OCI-LY1 (cell line): ENCODE data around the gene RUSC2.

Source experiments
- H2AFZ ChIP-seq: fragments of 200-600 bp; sonication (generic), shearing (Covaris generic); 2 replicates; pipeline ENCODE4 v1.6.0; 2014; ENCODE audit warnings: antibody characterized with exemption, mild to moderate bottlenecking, low read length
- H3F3A ChIP-seq: fragments of 200-600 bp; sonication (generic), shearing (Covaris generic); 2 replicates; pipeline ENCODE4 v1.6.0; 2014; ENCODE audit warnings: mild to moderate bottlenecking, antibody characterized with exemption, low read length, moderate library complexity; ENCODE audit not compliant: insufficient read depth
- H3K27ac ChIP-seq: fragments of 200-600 bp; sonication (generic); 2 replicates; pipeline ENCODE4 v1.5.1; 2014; ENCODE audit warnings: low read length, mixed run types, mild to moderate bottlenecking, low read depth; ENCODE audit not compliant: poor library complexity, severe bottlenecking
- H3K27me3 ChIP-seq: fragments of 200-600 bp; sonication (generic); 2 replicates; pipeline ENCODE4 v1.6.0; 2014; ENCODE audit warnings: antibody characterized with exemption, mild to moderate bottlenecking, low read length, moderate library complexity; ENCODE audit not compliant: insufficient read depth
- H3K36me3 ChIP-seq: fragments of 200-600 bp; sonication (generic); 2 replicates; pipeline ENCODE4 v1.6.1; 2014; ENCODE audit warnings: mild to moderate bottlenecking, antibody characterized with exemption, low read length, moderate library complexity, mixed read lengths; ENCODE audit not compliant: insufficient read depth
- H3K4me1 ChIP-seq: fragments of 200-600 bp; sonication (generic); 2 replicates; pipeline ENCODE4 v1.5.1; 2014; ENCODE audit warnings: mild to moderate bottlenecking, low read length, moderate library complexity; ENCODE audit not compliant: insufficient read depth, severe bottlenecking
- H3K4me2 ChIP-seq: fragments of 200-600 bp; sonication (generic), shearing (Covaris generic); 2 replicates; pipeline ENCODE4 v1.6.1; 2014; ENCODE audit warnings: low read length
- H3K4me3 ChIP-seq: fragments of 200-600 bp; sonication (generic); 2 replicates; pipeline ENCODE4 v1.5.1; 2014; ENCODE audit warnings: low read length, low read depth, mild to moderate bottlenecking, mixed read lengths; ENCODE audit not compliant: poor library complexity, severe bottlenecking
- H3K79me2 ChIP-seq: fragments of 200-600 bp; shearing (Covaris generic); 2 replicates; pipeline ENCODE4 v1.6.1; 2016; ENCODE audit warnings: mixed run types, low read length, mixed read lengths; ENCODE audit not compliant: insufficient read depth
- H3K9ac ChIP-seq: fragments of 200-600 bp; sonication (generic), shearing (Covaris generic); 2 replicates; pipeline ENCODE4 v1.6.1; 2014; ENCODE audit warnings: mild to moderate bottlenecking, low read length, mixed read lengths
- H3K9me2 ChIP-seq: fragments of 200-600 bp; sonication (generic), shearing (Covaris generic); 2 replicates; pipeline ENCODE4 v1.6.1; 2014; ENCODE audit warnings: low read depth, mild to moderate bottlenecking, low read length, mixed read lengths
- H3K9me3 ChIP-seq: fragments of 200-600 bp; shearing (Covaris generic); 2 replicates; pipeline ENCODE4 v1.6.1; 2014; ENCODE audit warnings: low read length, mixed read lengths
- H4K20me1 ChIP-seq: fragments of 200-600 bp; sonication (generic), shearing (Covaris generic); 2 replicates; pipeline ENCODE4 v1.6.0; 2016; ENCODE audit warnings: mild to moderate bottlenecking, low read length; ENCODE audit not compliant: insufficient read depth
- EZH2 ChIP-seq: fragments of 200-600 bp; sonication (generic), shearing (Covaris generic); IDR thresholded peaks from 2 replicates; pipeline ENCODE4 v1.8.0; 2017; ENCODE audit warnings: borderline replicate concordance, mixed run types, mild to moderate bottlenecking, antibody characterized with exemption, low read length, moderate library complexity, mixed read lengths
- TF ChIP-seq, protein P1 (sequence below): fragments of 200-600 bp; sonication (generic), shearing (Covaris generic); IDR thresholded peaks from 2 replicates; pipeline ENCODE4 v1.5.1; 2017; ENCODE audit warnings: mild to moderate bottlenecking, antibody characterized with exemption, low read length, moderate library complexity, mixed read lengths

RUSC2 gene

DNA sequence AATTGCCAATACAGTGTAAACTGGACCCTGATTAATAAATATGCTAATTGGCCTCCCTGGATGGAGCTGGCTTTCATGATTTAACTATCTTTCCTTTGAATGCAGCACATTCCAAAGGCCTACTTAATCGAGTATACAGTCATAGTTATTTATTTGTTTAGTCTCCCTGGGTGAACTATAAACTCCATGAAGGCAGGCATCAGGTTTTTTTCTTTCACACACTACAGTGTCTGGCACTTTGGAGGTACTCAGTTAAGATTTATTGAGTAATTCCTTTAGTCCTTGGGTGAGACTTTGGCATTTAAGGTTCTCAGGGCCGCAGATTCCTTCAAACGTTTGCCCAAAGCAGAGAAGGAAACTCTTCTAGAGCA, 20.5 kb downstream of the RUSC2 start:
- no peak overlapping the region for H3K4me2 ChIP-seq
- no peaks in the 10 kb centered on the region for H3K36me3 ChIP-seq
- no peak overlapping the region for H3K4me3 ChIP-seq

DNA sequence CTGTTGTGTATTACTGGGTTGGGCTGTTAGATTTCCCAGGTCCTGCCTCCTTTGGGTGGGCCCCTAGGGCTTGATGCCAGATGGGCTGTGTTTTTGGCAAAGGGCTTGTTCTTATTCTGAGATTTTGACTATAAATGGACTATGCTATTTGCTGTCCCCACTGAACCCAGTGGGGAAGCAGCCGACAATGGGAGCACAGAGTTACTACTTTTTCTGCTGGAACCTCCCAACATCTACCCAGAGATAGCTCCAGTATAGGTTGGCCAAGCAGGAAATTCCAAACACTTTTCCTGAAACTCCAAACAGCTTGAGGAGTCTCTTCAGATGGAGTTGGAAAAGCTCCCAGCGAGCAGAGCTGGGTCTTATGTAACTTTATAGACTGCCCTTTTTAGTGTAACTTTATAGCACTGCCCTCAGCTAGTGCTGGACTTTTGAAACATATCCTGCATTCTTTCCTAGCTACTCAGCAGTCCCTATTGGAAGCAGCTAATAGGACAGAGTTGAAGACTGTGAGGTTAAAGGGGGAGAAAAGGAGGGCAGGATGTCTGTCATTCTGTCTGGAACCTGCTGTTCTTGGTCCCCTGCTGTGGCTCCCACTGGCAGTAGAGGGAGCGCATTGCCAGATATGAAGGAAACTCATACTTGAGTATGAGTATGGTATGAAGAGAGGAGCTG, 21.0 kb downstream of the RUSC2 start:
- Histone ChIP-seq H2AFZ (no peak overlapping the region), H3K4me1 (no peaks in the 10 kb centered on the region), H3K9me2 (no peaks in the 10 kb centered on the region), H3K27ac (no peak overlapping the region), H3K9me3 (no peaks in the 10 kb centered on the region), H3F3A (no peaks in the 10 kb centered on the region), H3K36me3 (no peaks in the 10 kb centered on the region), H3K27me3 (0 out of 2 replicates have a peak, but pooled peaks cover 2% of the 10 kb centered on the region), H3K9ac (no peak overlapping the region), H3K79me2 (no peaks in the 10 kb centered on the region), H4K20me1 (no peaks in the 10 kb centered on the region), H3K4me3 (no peak overlapping the region), H3K4me2 (no peak overlapping the region)
- no peak for TF ChIP-seq EZH2
- TF ChIP-seq, protein P1, sequence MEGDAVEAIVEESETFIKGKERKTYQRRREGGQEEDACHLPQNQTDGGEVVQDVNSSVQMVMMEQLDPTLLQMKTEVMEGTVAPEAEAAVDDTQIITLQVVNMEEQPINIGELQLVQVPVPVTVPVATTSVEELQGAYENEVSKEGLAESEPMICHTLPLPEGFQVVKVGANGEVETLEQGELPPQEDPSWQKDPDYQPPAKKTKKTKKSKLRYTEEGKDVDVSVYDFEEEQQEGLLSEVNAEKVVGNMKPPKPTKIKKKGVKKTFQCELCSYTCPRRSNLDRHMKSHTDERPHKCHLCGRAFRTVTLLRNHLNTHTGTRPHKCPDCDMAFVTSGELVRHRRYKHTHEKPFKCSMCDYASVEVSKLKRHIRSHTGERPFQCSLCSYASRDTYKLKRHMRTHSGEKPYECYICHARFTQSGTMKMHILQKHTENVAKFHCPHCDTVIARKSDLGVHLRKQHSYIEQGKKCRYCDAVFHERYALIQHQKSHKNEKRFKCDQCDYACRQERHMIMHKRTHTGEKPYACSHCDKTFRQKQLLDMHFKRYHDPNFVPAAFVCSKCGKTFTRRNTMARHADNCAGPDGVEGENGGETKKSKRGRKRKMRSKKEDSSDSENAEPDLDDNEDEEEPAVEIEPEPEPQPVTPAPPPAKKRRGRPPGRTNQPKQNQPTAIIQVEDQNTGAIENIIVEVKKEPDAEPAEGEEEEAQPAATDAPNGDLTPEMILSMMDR = no peak

More for the DNA sequence above, 20.5 kb downstream of the RUSC2 start:
- no peaks in the 10 kb centered on the region for H3K9me3 ChIP-seq
- H3K79me2 ChIP-seq = no peaks in the 10 kb centered on the region
- H3F3A ChIP-seq = no peaks in the 10 kb centered on the region
- H3K27me3 ChIP-seq = 0 out of 2 replicates have a peak, but pooled peaks cover 2% of the 10 kb centered on the region
- no peak overlapping the region for H3K27ac ChIP-seq
- no peaks in the 10 kb centered on the region for H4K20me1 ChIP-seq
- no peaks in the 10 kb centered on the region for H3K9me2 ChIP-seq
- no peak for TF ChIP-seq EZH2
- TF ChIP-seq, protein P1 = no peak
- H2AFZ ChIP-seq = no peak overlapping the region
- no peak overlapping the region for H3K9ac ChIP-seq
- H3K4me1 ChIP-seq = no peaks in the 10 kb centered on the region

DNA sequence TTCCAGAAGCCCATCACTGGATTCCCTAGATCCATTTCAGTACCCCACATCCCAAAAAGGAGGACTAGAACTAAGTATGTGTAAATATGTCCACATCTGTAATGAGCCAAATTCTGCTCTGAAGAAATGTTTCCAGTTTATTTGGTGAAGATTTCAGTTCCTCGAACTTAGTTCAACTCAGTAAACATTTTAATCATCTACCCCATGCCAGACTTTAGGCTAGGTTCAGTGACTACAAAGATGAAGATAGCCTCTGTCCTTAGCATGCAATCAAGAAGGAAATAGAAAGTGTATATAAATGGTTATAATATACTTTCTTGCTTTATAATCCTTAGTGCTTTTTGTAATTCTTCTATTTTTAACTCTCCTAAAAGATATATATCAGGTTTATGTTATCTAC, 21.5 kb downstream of the RUSC2 start:
- Histone ChIP-seq H3K9me2 (no peaks in the 10 kb centered on the region), H3K27me3 (0 out of 2 replicates have a peak, but pooled peaks cover 2% of the 10 kb centered on the region), H4K20me1 (no peaks in the 10 kb centered on the region), H3K9ac (no peak overlapping the region), H3K4me3 (no peak overlapping the region), H3K27ac (no peak overlapping the region), H3K4me1 (no peaks in the 10 kb centered on the region), H3K79me2 (no peaks in the 10 kb centered on the region), H3K36me3 (no peaks in the 10 kb centered on the region), H2AFZ (no peak overlapping the region), H3K4me2 (no peak overlapping the region), H3F3A (no peaks in the 10 kb centered on the region), H3K9me3 (no peaks in the 10 kb centered on the region)
- TF ChIP-seq EZH2 = no peak
- TF ChIP-seq, protein P1 = no peak
